SIG-M5 treated with dmso at 0.1 percent for 504 hours (cell line): ENCODE results near the gene TXNL4B.
A peak's percentile ranks its signal among the peaks of the same experiment; 100 is the strongest.

Experiments used
- DNase-seq: peaks from one replicate; lab custom pipeline; 2025; ENCODE audit not compliant: unreplicated experiment; lab: John Stamatoyannopoulos, UW

Gene TXNL4B

GRCh38 chr16:72093448-72094265, at the start of gene TXNL4B, which contains the start of gene DHX38:
TSS of gene TXNL4B (minus strand) at chr16:72093620. CDS start at chr16:72090749, 2,871 bp downstream.
TSS of gene DHX38 (plus strand) at chr16:72093847. CDS start at chr16:72096158, 2,311 bp downstream.
- peak; percentile 99 for DNase-seq

GRCh38 chr16:72142476-72142875, 49.1 kb upstream of the TXNL4B start:
- DNase-seq: no peak

DNA sequence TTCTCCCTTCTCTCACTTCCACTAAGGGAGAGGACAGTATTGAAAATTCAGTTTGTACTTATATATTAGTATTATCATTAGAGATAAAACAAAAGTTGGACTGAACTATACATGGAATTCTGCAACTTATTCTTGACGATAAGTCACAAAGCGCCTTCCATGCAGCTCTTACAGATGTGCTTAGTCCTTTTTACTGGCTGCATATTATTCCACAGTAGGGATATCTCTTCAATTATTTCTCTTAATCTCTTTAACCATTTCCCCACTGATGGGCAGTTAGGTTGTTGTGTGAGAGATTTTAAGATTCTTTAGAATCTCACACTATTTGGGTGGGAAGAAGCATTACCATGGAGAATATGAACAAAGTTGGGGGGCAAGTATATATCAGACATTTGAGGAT, 46.5 kb upstream of the TXNL4B start:
- DNase-seq: no peak

DNA sequence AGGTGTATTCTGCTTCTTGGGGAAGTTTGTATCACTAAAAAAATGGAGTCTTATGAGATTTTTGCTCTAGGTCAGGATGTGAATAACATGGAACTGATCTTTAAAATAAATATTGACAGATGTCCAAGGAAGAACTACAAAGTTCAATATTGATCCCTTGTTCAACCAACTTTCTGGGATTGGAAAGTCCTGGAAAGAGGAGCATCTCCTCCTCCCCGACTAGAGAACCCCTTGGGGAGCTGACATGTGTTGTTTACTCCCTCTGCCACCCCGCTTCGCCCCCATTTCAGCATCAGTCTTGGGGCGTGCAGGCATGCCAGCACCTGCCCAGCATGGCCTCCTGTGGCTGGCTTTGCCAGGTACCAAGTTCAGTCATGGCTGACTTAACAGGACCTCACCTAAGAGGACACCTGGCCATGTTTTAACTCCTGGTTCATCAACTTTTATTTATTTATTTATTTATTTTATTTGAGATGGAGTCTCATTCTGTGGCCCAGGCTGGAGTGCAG, 44.7 kb upstream of the TXNL4B start:
- no peak for DNase-seq

DNA sequence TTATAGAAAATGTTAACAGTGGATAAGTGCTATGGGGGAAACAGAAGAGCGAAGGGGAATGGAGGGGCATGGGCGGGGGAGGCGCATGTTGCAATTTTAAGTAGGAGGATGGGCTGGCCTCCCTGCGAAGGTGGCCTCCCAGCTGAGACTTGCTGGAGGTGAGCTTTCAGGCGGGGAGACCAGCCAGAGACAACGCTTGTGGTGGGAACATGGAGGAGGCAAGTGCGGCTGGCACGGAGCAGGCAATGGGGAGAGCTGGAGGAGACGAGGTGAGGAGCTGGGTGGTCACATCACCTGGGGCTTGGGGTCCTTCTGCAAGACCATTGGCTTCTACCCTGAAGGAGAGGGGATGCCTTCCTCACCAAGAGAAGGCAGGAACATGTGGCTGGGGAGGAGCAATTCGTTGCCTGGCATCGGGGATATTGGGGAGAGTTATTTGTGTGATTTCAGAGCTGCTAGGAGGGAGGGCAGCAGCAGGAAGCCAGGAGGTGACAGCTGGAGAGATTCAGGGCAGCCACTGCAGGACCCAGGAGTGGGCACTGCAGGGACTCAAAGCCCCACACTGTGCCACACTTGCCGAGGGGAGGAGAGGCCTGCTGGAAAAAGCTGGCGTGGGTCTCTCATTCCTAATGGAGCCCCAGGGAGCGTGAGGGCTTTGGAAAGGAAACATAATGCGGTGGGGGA, 44.1 kb upstream of the TXNL4B start:
- no peak for DNase-seq

- no peak for DNase-seq
These were observed 41.1 kb upstream of the TXNL4B start for GRCh38 chr16:72134507-72134906.

DNA sequence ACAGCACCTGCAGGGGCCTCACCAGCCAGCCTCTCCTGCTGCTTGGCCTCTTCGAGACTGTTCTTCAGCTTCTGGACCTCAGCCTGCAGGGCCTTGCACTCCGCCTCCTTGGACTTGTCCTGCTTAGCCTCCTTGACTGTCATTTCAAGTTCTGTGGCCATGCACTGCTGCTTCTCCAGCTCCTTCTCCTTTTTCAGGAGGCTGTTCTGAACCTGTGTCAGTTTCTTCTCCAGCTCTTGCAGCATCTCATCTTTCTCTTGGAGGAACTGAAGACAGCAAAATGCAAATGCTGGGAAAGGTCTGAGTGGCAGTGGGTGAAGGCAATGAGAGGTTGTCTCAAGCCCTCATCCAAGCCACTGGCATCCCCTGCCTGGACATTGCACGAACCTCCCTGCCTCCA, 39.3 kb upstream of the TXNL4B start:
- no peak for DNase-seq

- DNase-seq: no peak
These were observed 37.6 kb upstream of the TXNL4B start for GRCh38 chr16:72131036-72131435.

DNA sequence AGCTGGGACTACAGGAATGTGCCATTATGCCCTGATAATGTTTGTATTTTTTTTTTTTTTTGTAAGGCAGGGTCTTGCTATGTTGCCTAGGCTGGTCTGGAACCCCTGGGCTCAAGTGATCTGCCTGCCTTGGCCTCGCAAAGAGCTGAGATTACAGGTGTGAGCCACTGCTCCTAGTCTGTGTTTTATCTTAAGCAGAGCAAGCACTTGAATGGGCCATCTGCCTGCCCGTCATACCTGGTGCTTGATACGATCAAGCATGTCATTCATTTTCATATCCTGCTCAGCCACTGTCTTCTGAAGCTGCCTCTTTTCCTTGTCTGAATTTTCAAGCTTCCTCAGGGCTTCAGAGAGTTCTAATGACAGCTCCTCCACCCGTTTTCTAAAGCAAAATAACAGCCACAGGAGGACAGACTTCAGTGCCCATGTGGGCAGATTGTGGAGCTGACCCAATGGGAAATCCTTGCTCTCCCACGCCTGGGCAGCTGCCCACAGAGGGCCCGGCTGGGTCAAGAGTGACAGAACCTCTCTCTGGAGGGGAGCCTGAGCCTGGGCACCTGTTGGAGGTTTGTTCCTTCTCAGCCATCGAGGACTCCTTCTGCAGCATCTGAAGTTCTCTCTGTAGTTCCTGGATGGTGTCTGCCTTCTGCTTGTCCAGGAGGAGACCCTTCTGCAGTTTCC, 36.7 kb upstream of the TXNL4B start:
- DNase-seq: no peak

DNA sequence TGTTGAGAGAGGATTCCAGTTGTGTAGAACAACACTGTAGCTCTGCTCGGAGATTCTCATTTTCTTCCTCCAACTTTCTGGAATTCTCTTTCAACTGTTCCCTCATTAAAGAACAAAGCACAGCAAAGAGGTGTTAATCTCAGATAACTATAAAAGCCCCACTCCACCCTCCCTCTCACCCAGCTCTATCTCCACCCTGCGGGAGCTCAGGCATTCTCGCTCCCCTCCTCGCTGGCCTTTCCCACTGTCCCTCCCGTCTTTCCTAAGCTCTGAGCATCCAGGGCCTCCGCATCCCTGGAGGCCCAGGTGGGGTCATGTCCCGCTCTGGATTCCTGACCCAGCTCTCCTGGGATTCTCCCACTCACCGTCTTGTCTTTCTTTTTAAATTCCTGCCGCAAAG, 35.3 kb upstream of the TXNL4B start:
- DNase-seq: no peak

DNA sequence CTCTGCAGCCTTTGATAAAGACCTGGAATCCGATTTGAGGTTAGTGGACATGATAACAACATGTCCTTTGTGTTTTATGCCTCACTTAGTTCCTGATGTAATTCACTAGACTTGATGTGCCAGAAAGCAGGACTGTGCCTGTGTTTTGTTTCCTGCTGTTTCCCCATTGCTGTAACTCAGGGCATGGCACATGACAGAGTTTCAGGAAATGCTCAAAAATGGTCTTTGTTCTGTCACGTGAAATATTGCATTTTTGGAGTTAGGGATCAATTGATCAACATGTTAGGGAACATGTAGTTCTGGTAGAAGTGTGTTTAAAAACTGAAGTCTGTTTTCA, 33.0 kb upstream of the TXNL4B start:
- DNase-seq: no peak

GRCh38 chr16:72125635-72126428, 32.4 kb upstream of the TXNL4B start:
- DNase-seq: peak; percentile 24

DNA sequence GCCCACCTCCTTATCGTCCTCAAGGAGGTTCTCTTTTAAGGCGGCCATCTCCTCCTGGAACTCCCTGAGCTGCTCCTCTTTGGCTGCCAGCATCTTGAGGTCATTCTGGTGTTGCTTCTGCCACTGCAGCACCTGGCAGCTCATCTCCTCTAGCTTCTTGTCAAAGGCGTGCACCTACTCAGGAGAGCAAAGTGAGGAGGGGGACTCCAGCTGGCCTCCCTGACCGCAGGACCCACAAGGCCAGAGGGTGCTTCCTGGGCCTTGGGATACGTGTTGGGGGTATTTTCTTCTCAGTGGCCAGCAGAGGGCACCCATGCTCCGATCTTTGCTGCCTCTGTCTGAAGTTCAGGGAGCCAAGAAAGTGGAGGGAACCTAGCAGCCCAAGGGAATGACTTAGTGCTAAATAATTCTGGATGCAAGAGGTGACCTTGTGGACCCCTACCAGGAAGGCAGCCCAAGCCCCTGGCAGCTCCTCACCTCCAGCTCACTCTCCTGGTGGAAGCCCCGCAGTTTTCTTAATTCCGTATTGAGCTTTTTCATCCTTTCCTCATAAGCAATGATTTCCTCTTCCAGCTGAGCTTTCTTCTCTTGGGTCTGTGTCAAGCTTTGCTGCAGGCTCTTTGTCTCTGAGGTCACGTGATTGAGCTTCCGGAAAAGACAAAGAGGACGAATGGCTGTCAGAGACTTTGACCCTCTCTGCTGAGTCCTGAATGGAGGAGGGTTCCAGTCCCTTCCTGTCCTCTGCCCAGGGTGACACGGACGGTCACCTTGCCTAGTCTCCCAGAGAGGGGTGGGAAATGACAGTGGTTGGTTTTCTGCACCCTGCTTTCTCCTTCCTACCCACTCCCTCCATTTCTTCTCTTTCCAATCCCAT, 31.6 kb upstream of the TXNL4B start:
- peak; percentile 67 for DNase-seq

- no peak for DNase-seq
These were observed 30.7 kb upstream of the TXNL4B start for GRCh38 chr16:72124148-72124547.

GRCh38 chr16:72123426-72123825, 30.0 kb upstream of the TXNL4B start:
- no peak for DNase-seq

- no peak for DNase-seq
These were observed 29.5 kb upstream of the TXNL4B start for GRCh38 chr16:72122916-72123315.

DNA sequence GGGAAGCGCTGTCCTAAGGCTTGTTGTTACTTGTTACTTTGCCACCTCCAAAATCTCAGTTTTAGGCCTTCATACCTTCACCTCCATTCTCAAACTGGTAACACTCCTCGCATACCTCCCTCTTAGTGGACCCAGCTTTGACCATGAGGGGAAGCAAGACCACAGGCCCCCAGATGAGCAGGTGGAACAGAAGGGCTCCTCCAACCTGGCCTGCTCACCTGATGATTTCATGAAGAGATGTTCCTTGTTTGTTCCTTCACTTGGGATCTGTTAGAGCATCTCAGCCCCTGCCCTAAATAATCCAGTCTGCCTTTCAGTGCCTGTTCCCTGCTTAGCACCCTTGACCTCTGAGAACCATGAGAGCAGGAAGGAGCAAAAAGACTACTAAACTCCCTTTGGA, 28.9 kb upstream of the TXNL4B start:
- no peak for DNase-seq

DNA sequence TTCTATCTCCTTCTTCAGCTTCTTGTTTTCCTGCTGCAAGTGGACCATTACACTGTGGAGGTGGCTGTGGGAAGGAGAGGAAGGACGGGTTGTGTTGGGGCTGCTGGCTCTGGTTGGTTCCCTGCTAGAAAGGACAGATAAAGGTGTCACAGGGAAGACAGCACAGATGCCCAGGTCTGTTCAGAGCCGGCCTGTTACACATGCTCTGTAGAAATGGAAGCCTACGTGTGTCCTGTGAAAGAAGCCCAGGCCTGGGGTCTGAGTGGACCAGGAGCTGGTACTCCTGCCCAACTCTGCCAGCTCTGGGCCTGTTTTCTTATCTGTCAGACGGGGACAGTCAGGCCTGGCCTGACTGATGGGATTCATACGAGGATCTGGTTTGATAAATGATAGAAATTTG, 26.6 kb upstream of the TXNL4B start:
- no peak for DNase-seq

- DNase-seq: no peak
These were observed 20.2 kb upstream of the TXNL4B start for GRCh38 chr16:72113616-72113945.
